Right cardiac atrium (tissue), 5 donors: Measurements from ENCODE around the gene MYL2. TPM values are rescaled to one million over a fixed set of nuclear protein-coding genes. Genes with fewer than 3 reads are reported as not detected.

Experiments used
- ATAC-seq, 2 donors: fragments of 200-7000 bp; cut with Tn5 transposase; one replicate each; pipeline versions ENCODE4 v1.8.0 to v1.9.1; 2020; ENCODE audit warnings: moderate library complexity in 2 of 2, mild to moderate bottlenecking in 1 of 2
- DNase-seq, 3 donors: peaks; one replicate each; pipeline ENCODE4 v3.0.0-alpha.2; 2020
- H3K27ac ChIP-seq: one replicate; pipeline ENCODE4 v1.5.1; 2013; ENCODE audit warnings: mild to moderate bottlenecking, low read length, control low read depth, moderate library complexity
- H3K27me3 ChIP-seq: one replicate; pipeline ENCODE4 v1.6.1; 2013; ENCODE audit not compliant: control insufficient read depth, insufficient read depth
- H3K4me1 ChIP-seq: one replicate; pipeline ENCODE4 v1.6.1; 2013; ENCODE audit warnings: low read length; ENCODE audit not compliant: control insufficient read depth, insufficient read depth
- H3K4me3 ChIP-seq: one replicate; pipeline ENCODE4 v1.5.1; 2013; ENCODE audit warnings: low read length, control low read depth
- H3K9me3 ChIP-seq: one replicate; pipeline ENCODE4 v1.6.1; 2013; ENCODE audit warnings: low read length; ENCODE audit not compliant: control insufficient read depth
- WGBS: extraction: QIAGEN DNeasy Blood & Tissue Kit; methylation state at CpG from one replicate; pipeline ENCODE4 v1.1.7; 2013; 5-methylcytosine and 5-hydroxymethylcytosine counted together
- intact Hi-C, 4 donors: fragments of 100-400 bp; cut with DNase I; formaldehyde crosslinking; loops; one replicate each; pipeline versions ENCODE4 v1.11.0 to v1.14.0; 2022 to 2023
- polyA plus RNA-seq: library from polyadenylated mRNA; stranded (reverse); fragments of 200-250 nt; gene quantifications from one replicate; pipeline ENCODE4 v1.2.3, GENCODE V29; 2013
- total RNA-seq, 4 donors: library from RNA; stranded (reverse); fragmentation: NEBNext Ultra II Directional; extraction: Animal tissue kit (Norgen Biotek cat#: 25700); gene quantifications; one replicate each; pipeline ENCODE4 v1.2.1, GENCODE V29; 2021
- donor health status: healthy with polysubstance abuse.
- donor health status: DM: no; HTN: yes; CAD: no.
- donor health status: DM: no; HTN: no; CAD: no.
- donor health status: DM: no; HTN: yes; CAD: no; lungs with severe emphysema.
- donor health status: DM: yes; HTN: yes; CAD: no.

MYL2 gene
- total and polyA plus RNA-seq, 5 donors: 24.0 to 435 (median 28.7) TPM

- WGBS: 77% methylated on average over 6 of the region's 6 CpGs
- no peak for ATAC-seq
- intact Hi-C loops: no loop called here
Measured at GRCh38 chr12:110865521-110865920, 54.9 kb downstream of the MYL2 start.

GRCh38 chr12:110863161-110863560 is 57.2 kb downstream of the MYL2 start:
- Histone ChIP-seq H3K4me1 (no peaks in the 10 kb centered on the region), H3K27ac (no peak overlapping the region), H3K4me3 (no peak overlapping the region), H3K9me3 (no peaks in the 10 kb centered on the region), H3K27me3 (no peaks in the 10 kb centered on the region)
- DNase-seq (no peak), ATAC-seq (no peak)
- intact Hi-C loops: no loop called here
- WGBS: 70% methylated on average over 7 of the region's 7 CpGs

More at GRCh38 chr12:110865521-110865920, 54.9 kb downstream of the MYL2 start:
- no peaks in the 10 kb centered on the region for H3K4me1 ChIP-seq
- no peak overlapping the region for H3K27ac ChIP-seq
- DNase-seq: no peak
- H3K9me3 ChIP-seq: no peaks in the 10 kb centered on the region
- H3K27me3 ChIP-seq: no peaks in the 10 kb centered on the region
- H3K4me3 ChIP-seq: no peak overlapping the region

- H3K9me3 ChIP-seq: no peaks in the 10 kb centered on the region
- intact Hi-C loops: no loop called here
- no peaks in the 10 kb centered on the region for H3K4me1 ChIP-seq
- DNase-seq (no peak), ATAC-seq (no peak)
- H3K27ac ChIP-seq: no peak overlapping the region
- H3K27me3 ChIP-seq: no peaks in the 10 kb centered on the region
- no peak overlapping the region for H3K4me3 ChIP-seq
- WGBS: 82% methylated on average over 9 of the region's 9 CpGs
Measured at GRCh38 chr12:110862329-110862728, 58.0 kb downstream of the MYL2 start.

- ATAC-seq: no peak
- Histone ChIP-seq H3K27me3 (no peaks in the 10 kb centered on the region), H3K27ac (no peak overlapping the region), H3K9me3 (no peaks in the 10 kb centered on the region), H3K4me1 (no peaks in the 10 kb centered on the region), H3K4me3 (no peak overlapping the region)
- no peak for DNase-seq
- 76% methylated on average over 7 of the region's 7 CpGs for WGBS
- intact Hi-C loops: no loop called here
Measured at GRCh38 chr12:110861729-110862128, 58.6 kb downstream of the MYL2 start.

Other genes with a start within 250 kb of the MYL2 start
- gene HVCN1, start 231.5 kb downstream of the MYL2 start, total RNA-seq: 10 to 100 TPM; 11.3 to 33.4 (median 13.3) TPM
- gene HVCN1, start 231.5 kb downstream of the MYL2 start, polyA plus RNA-seq: 18.2 TPM
- gene PPP1CC, start 177.7 kb downstream of the MYL2 start, total RNA-seq: 100 to 1,000 TPM; 156 to 175 (median 160) TPM
- 120 TPM for gene PPP1CC, start 177.7 kb downstream of the MYL2 start, polyA plus RNA-seq
- not detected for gene CCDC63, start 73.6 kb downstream of the MYL2 start, total RNA-seq
- not detected for gene CCDC63, start 73.6 kb downstream of the MYL2 start, polyA plus RNA-seq
- not detected for gene CUX2, start 113.6 kb upstream of the MYL2 start, total RNA-seq
- gene CUX2, start 113.6 kb upstream of the MYL2 start, polyA plus RNA-seq: not detected